Panc1 (cell line): ENCODE measurements around the gene ZNF564.

Experiments
- CTCF ChIP-seq: fragments of 450-650 bp; IDR thresholded peaks from 2 replicates; pipeline ENCODE4 v1.5.1; 2017; ENCODE audit warnings: mild to moderate bottlenecking
- POLR2AphosphoS5 ChIP-seq: IDR thresholded peaks from 2 replicates; pipeline ENCODE4 v1.6.1; 2012; ENCODE audit warnings: mild to moderate bottlenecking, low read depth, low read length, moderate library complexity
- SIN3A ChIP-seq: IDR thresholded peaks from 2 replicates; pipeline ENCODE4 v1.6.1; 2012; ENCODE audit warnings: low read depth, mild to moderate bottlenecking, low read length, moderate library complexity, borderline replicate concordance; ENCODE audit not compliant: insufficient read depth
- TCF7L2 ChIP-seq: IDR thresholded peaks from 2 replicates; pipeline ENCODE4 v1.6.1; 2011; ENCODE audit warnings: mild to moderate bottlenecking, low read depth, low read length, inconsistent platforms
- TF ChIP-seq, protein P1 (sequence below), 2 experiments: IDR thresholded peaks; 2 replicates each; pipeline ENCODE4 v1.6.1; 2011 to 2012; ENCODE audit warnings: low read depth in 2 of 2, control low read depth in 1 of 2, low read length in 1 of 2, mild to moderate bottlenecking in 1 of 2, moderate library complexity in 1 of 2; ENCODE audit not compliant: insufficient read depth in 1 of 2

DNA sequence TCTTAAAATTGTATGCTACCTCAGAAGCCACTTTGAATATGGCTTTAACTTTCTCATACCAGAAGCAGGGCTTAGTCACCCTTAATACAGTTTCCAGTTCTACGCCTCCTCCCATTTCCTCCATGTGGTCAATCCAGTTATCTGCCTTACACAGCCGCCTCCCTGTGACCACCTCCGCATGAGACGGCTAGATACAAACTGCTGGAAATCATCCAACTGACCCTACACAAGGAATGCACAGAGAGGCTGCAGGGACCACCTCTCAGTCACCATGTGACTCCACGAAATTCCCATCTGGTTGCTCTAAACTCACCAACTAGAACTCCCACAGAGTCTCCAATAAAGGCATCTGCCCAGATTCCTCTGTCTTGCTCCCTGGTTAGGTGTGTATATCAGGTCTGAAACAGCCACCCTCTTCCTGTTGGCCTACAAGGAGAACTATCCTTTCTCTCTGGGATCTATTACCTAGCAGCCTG lies 6.8 kb downstream of the ZNF564 start:
- TF ChIP-seq CTCF (no peak), POLR2AphosphoS5 (no peak), SIN3A (no peak), TCF7L2 (no peak)
- TF ChIP-seq, protein P1, sequence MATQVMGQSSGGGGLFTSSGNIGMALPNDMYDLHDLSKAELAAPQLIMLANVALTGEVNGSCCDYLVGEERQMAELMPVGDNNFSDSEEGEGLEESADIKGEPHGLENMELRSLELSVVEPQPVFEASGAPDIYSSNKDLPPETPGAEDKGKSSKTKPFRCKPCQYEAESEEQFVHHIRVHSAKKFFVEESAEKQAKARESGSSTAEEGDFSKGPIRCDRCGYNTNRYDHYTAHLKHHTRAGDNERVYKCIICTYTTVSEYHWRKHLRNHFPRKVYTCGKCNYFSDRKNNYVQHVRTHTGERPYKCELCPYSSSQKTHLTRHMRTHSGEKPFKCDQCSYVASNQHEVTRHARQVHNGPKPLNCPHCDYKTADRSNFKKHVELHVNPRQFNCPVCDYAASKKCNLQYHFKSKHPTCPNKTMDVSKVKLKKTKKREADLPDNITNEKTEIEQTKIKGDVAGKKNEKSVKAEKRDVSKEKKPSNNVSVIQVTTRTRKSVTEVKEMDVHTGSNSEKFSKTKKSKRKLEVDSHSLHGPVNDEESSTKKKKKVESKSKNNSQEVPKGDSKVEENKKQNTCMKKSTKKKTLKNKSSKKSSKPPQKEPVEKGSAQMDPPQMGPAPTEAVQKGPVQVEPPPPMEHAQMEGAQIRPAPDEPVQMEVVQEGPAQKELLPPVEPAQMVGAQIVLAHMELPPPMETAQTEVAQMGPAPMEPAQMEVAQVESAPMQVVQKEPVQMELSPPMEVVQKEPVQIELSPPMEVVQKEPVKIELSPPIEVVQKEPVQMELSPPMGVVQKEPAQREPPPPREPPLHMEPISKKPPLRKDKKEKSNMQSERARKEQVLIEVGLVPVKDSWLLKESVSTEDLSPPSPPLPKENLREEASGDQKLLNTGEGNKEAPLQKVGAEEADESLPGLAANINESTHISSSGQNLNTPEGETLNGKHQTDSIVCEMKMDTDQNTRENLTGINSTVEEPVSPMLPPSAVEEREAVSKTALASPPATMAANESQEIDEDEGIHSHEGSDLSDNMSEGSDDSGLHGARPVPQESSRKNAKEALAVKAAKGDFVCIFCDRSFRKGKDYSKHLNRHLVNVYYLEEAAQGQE (IDR thresholded peaks at IDR 0.05; ENCODE audit: insufficient read depth in 1 of 2, low read depth in 2 of 2, low read length in 1 of 2), result no peak
